Testis (tissue), 2 donors: ENCODE results near the gene STRIT1.

Experiments
- POLR2A ChIP-seq: fragments of 450-650 bp; IDR thresholded peaks from one replicate; pipeline ENCODE4 v1.6.1; 2017; ENCODE audit warnings: antibody characterized with exemption, mild to moderate bottlenecking, moderate library complexity
- TF ChIP-seq, protein P1 (sequence below), 3 experiments: fragments of 450-650 bp in 2 of 3; fragments of 200-600 bp in 1 of 3; sonication (generic) in 1 of 3; IDR thresholded peaks; one replicate each; pipeline ENCODE4 v1.5.1; 2016 to 2019; ENCODE audit warnings: antibody characterized with exemption in 3 of 3, mild to moderate bottlenecking in 2 of 3, moderate library complexity in 1 of 3

DNA sequence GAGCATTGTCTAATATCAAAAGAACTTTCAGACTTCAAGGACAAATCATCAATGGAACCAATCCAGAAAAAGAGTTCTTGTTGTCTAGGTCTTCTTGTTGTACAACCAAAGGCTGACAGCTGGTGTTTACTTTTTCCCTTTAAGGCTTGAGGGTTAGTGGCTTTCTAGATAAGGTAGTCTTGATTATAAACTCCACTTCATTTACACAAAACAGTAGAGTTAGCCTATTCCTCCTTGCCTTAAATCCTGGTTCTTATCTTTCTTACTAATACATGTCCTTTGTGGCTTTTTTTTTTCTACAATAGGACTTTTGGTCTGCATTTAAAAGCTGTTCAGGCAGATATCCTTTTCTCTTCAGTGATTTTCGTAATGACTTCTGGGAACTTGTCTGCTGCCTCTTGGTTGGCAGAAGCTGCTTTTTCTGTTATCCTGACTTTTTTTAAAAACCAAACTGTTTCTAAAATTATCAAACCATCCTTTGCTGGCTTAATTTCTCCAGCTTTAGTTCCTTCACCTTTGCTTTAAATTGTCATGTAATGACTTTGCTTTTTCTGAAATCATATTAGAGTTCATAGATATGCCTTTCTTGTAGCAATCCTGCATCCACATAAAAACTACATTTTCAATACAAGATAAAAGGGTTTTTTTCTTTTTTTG is 44.8 kb downstream of the STRIT1 start:
- TF ChIP-seq, protein P1, sequence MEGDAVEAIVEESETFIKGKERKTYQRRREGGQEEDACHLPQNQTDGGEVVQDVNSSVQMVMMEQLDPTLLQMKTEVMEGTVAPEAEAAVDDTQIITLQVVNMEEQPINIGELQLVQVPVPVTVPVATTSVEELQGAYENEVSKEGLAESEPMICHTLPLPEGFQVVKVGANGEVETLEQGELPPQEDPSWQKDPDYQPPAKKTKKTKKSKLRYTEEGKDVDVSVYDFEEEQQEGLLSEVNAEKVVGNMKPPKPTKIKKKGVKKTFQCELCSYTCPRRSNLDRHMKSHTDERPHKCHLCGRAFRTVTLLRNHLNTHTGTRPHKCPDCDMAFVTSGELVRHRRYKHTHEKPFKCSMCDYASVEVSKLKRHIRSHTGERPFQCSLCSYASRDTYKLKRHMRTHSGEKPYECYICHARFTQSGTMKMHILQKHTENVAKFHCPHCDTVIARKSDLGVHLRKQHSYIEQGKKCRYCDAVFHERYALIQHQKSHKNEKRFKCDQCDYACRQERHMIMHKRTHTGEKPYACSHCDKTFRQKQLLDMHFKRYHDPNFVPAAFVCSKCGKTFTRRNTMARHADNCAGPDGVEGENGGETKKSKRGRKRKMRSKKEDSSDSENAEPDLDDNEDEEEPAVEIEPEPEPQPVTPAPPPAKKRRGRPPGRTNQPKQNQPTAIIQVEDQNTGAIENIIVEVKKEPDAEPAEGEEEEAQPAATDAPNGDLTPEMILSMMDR (IDR thresholded peaks at IDR 0.05): no peak
- no peak for TF ChIP-seq POLR2A
